GM10266 (cell line): Measurements from ENCODE around the gene PLCH1.

Experiments
- DNase-seq: peaks from one replicate; pipeline ENCODE4 v3.0.0; 2012; ENCODE audit errors: extremely low spot score
- TF ChIP-seq, protein P1 (sequence below): IDR thresholded peaks from 2 replicates; pipeline ENCODE4 v1.5.1; 2012; ENCODE audit warnings: mild to moderate bottlenecking, low read depth; ENCODE audit not compliant: control insufficient read depth, insufficient read depth; ENCODE audit errors: missing control alignments

The PLCH1 gene

DNA sequence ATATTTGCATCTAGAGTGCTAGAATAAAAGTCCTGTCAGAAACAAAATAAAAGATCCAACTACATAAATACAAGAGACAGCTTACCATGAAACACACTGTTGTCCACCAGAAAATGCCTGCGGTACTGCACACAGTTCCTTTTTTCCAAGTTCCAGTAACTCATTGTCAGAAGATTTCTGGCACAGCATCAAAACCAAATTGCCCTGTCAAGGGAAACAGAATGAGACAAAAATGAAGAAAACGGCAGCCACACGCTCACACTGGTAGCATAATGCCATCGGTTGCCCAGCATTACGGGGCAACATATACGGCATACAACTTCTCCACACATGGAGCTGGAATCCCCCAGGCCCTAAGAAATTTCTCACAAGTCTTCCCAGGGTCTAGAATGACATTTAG lies 40.8 kb downstream of the PLCH1 start:
- TF ChIP-seq, protein P1, sequence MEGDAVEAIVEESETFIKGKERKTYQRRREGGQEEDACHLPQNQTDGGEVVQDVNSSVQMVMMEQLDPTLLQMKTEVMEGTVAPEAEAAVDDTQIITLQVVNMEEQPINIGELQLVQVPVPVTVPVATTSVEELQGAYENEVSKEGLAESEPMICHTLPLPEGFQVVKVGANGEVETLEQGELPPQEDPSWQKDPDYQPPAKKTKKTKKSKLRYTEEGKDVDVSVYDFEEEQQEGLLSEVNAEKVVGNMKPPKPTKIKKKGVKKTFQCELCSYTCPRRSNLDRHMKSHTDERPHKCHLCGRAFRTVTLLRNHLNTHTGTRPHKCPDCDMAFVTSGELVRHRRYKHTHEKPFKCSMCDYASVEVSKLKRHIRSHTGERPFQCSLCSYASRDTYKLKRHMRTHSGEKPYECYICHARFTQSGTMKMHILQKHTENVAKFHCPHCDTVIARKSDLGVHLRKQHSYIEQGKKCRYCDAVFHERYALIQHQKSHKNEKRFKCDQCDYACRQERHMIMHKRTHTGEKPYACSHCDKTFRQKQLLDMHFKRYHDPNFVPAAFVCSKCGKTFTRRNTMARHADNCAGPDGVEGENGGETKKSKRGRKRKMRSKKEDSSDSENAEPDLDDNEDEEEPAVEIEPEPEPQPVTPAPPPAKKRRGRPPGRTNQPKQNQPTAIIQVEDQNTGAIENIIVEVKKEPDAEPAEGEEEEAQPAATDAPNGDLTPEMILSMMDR: no peak

DNA sequence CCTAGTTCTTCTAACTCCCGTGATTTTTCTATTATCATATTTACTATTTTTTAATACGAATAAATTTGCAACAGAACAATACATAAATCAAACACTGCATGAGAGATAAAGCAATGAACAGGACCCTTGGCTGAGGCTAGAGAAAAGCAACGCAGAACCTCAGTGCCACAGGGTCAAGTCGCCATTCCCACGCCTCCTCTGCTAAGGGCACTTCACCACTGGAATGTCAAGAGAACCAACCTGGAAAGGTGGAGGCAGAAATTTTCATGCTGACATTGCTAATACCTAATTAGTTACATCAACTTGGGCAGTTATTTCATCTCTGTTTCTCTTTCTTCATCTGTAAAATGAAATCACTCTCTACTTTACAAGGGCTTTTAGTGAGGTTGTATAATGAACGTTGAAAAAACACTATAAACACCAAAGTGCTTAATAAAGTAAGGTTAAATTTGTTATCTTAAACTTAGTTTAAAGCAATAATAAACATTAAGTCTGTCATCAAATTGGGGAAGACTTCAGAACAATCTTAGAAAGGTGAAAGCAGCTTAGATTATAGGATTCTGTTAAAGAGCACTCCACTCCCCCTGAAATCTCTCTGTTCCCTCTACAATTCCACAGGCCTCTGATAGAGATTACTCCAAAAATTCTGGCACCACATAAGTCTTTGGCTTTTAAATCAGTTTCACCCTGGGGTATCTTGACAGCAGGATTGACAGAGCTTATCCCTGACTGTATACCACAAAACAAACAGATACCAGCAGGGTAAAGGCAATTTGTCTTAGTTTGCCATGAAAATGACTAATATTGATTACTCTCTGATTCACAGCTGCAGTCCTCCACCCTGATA lies 41.9 kb downstream of the PLCH1 start:
- TF ChIP-seq, protein P1: no peak
- no peak for DNase-seq

More for the DNA sequence above, 40.8 kb downstream of the PLCH1 start:
- no peak for DNase-seq

DNA sequence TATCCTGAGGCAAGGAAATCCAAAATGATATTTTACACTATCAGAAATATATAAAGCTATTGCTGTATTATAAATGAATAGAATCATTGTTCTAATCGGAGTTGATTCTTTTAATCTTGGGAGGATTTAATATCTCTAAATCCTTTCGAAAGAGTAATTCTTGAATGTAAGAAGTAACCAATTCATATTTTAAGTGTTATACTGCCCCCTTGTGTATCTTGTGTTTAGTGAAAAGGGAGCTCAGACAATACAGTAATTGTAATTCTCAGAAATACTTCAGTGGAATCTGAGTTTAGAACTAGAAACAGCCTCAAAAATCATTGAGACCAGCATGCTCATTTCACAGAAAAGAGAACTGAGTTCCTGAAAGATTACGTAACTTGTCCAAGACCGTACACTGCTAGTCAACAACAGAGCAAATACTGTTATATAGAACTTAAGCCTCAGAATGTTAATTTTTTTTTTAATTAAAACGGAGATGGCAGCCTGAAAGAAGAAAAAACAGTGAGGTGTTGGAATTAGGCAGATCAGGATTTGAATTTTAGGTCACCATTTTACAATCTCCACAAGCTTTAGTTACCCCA lies 42.9 kb downstream of the PLCH1 start:
- peak; percentile 26 for DNase-seq
- TF ChIP-seq, protein P1: peak; percentile 64

DNA sequence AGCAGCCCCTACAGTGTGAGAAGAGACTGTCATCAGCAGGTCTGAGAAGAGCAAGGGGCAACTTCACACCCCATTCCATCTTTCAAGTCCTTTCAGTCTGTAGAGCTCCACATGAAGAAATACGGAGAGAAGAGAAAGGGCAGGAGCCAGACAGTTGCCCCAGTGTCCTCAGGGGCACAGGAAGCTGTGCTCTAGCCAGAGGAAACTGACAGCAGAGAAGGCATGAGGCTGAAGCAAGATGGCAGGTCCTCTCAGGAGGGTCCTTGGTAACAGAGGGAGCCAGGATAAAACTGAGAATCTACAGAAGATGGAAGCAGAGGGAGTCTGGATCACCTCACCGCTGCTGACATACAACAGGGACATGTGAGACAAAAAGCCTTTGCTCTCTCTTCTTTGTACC lies 47.3 kb downstream of the PLCH1 start:
- no peak for DNase-seq
- TF ChIP-seq, protein P1: no peak

DNA sequence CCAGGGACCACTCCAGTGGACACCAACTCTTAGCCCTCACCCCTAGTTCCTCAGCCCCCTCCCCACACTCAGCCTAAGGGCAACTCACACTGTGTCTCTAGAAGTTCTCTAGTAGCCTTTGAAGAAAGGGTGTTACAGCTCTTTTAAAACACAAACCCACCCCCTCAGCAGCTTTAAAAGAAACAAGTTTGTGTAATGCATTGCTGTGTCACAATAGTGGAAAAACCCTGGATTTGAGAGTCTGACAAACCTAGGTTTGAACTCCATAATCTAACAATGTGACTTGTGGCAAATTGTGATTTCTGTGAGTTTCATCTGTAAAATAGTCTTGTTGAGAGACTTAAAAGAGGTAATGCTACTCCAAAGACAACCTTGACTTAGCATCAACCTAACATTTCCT lies 54.0 kb downstream of the PLCH1 start:
- TF ChIP-seq, protein P1: no peak
- no peak for DNase-seq

DNA sequence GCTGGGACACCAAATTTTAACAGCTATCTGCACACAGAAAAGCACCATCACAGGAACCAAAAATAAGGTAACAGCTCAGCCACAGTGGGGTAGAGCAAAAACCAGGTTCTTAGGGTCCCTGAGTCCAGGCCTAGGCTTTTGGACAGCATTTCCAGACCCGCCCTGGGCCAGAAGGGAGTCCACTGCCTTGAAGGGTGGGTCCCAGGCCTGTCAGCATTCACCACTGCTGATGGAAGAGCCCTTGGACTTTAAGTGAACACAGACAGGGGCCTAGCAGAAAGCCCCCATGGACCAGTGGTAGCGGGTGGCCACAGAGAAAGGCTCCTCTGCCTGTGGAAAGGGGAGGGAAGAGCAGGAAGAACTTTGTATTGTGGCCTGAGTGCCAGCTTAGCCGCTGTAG lies 56.4 kb downstream of the PLCH1 start:
- TF ChIP-seq, protein P1: no peak
- DNase-seq: no peak

DNA sequence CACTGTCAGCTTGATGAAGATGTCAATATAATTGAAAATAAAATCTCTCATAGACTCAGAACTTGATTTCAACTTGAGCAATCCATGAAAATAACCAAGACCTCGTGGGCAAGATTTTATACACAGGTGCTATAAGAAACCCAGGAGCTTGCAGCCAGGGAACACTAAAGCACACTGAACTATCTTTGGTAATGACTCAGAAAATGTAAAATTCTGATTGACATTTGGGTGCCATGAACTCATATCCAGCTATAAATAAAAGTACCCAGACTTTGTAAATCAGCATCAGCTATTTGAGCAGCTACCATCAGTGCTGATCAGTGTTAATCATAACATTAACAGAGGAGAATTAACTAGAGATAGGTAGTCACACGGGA lies 61.5 kb downstream of the PLCH1 start:
- no peak for DNase-seq
- TF ChIP-seq, protein P1: no peak
